Stomach (tissue), 9 donors: ENCODE measurements around the gene CCDC3. TPM values are rescaled to one million over a fixed set of nuclear protein-coding genes. Genes with fewer than 3 reads are reported as not detected.
A peak's percentile ranks its signal among the peaks of the same experiment; 100 is the strongest.

Experiments
- DNase-seq, 2 donors: peaks; one replicate each; pipeline versions ENCODE4 v3.0.0 to v3.0.0-alpha.2; 2013 to 2019
- H3K27ac ChIP-seq, 5 donors: fragments of 200-600 bp in 4 of 5; sonication (generic) in 4 of 5; one replicate each; pipeline ENCODE4 v1.5.1; 2013 to 2019; ENCODE audit warnings: mild to moderate bottlenecking in 1 of 5, moderate library complexity in 1 of 5
- H3K27me3 ChIP-seq, 3 donors: fragments of 200-600 bp; sonication (generic); one replicate each; pipeline ENCODE4 v1.5.1; 2017 to 2019; ENCODE audit warnings: mixed run types in 1 of 3
- H3K36me3 ChIP-seq, 4 donors: fragments of 200-600 bp; sonication (generic); 1 replicate in 3 of 4; 2 replicates in 1 of 4; pipeline ENCODE4 v1.5.1; 2016 to 2019
- H3K4me1 ChIP-seq, 4 donors: fragments of 200-600 bp; sonication (generic); one replicate each; pipeline ENCODE4 v1.5.1; 2016 to 2019
- H3K4me3 ChIP-seq, 4 donors: fragments of 200-600 bp; sonication (generic) in 3 of 4; one replicate each; pipeline ENCODE4 v1.5.1; 2016 to 2019; ENCODE audit warnings: mild to moderate bottlenecking in 1 of 4
- H3K9me3 ChIP-seq, 4 donors: fragments of 200-600 bp; sonication (generic); one replicate each; pipeline ENCODE4 v1.5.1; 2016 to 2019
- EP300 ChIP-seq: sonication (generic); formaldehyde crosslinking; IDR thresholded peaks from one replicate; pipeline ENCODE4 v1.6.1; 2017; ENCODE audit warnings: antibody characterized with exemption
- POLR2A ChIP-seq, 4 donors: fragments of 450-650 bp; IDR thresholded peaks; one replicate each; pipeline ENCODE4 v1.6.1; 2016; ENCODE audit warnings: antibody characterized with exemption in 4 of 4, control low read depth in 2 of 4, mild to moderate bottlenecking in 1 of 4, moderate library complexity in 1 of 4
- POLR2AphosphoS5 ChIP-seq, 3 donors: sonication (generic); formaldehyde crosslinking; IDR thresholded peaks; one replicate each; pipeline ENCODE4 v1.6.1; 2016; ENCODE audit warnings: antibody characterized with exemption in 3 of 3
- WGBS, 5 donors: extraction: QIAGEN DNeasy Blood & Tissue Kit in 3 of 5; methylation state at CpG; one replicate each; pipeline versions ENCODE4 v1.1.5 to v1.1.7; 2013 to 2018; 5-methylcytosine and 5-hydroxymethylcytosine counted together
- intact Hi-C: fragments of 100-400 bp; cut with DNase I; formaldehyde crosslinking; loops from one replicate; pipeline ENCODE4 v1.15.1; 2023; ENCODE audit warnings: low total_unique reads
- polyA plus RNA-seq, 3 donors: library from polyadenylated mRNA; stranded (reverse); fragments of 200-250 nt; gene quantifications; one replicate each; pipeline ENCODE4 v1.2.3, GENCODE V29; 2013
- total RNA-seq, 5 donors: library from RNA; depleted of rRNA; stranded (reverse); fragments of >200 nt; gene quantifications; one replicate each; pipeline versions ENCODE4 v1.1.0 to v1.2.3, GENCODE V29; 2014 to 2016
- TF ChIP-seq, protein P1 (sequence below), 7 experiments: fragments of 450-650 bp in 4 of 7; fragments of 200-600 bp in 3 of 7; sonication (generic) in 3 of 7; IDR thresholded peaks; one replicate each; pipeline ENCODE4 v1.5.1; 2016 to 2019; ENCODE audit warnings: antibody characterized with exemption in 7 of 7, control low read depth in 2 of 7, mild to moderate bottlenecking in 1 of 7
- donor health status: healthy with polysubstance abuse.
- donor health status: Bipolar disorder and iron deficiency.
- donor health status: healthy.

Gene CCDC3
- total and polyA plus RNA-seq, 8 donors: 1.8 to 11.0 (median 4.8) TPM; not detected in 1

DNA sequence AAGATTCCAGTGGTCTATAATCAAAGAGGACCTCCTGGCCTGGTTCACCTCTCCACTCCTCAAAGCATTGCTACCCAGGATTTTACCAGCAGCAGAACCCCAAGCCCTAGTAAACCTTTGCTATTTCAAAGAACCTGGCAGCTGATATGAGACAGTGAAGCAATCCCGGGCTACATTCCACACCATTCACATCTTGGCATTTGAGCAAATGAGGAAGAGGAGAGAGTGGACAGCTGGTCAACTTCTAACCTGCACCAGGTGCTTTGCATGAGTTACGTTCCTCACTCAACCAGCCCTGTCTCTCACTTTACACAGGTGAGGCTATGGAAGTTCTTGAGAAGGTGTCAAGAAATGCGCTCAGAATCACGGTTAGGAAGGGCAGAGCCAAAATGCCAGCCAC, 1.1 kb downstream of the CCDC3 start:
- TF ChIP-seq, protein P1, sequence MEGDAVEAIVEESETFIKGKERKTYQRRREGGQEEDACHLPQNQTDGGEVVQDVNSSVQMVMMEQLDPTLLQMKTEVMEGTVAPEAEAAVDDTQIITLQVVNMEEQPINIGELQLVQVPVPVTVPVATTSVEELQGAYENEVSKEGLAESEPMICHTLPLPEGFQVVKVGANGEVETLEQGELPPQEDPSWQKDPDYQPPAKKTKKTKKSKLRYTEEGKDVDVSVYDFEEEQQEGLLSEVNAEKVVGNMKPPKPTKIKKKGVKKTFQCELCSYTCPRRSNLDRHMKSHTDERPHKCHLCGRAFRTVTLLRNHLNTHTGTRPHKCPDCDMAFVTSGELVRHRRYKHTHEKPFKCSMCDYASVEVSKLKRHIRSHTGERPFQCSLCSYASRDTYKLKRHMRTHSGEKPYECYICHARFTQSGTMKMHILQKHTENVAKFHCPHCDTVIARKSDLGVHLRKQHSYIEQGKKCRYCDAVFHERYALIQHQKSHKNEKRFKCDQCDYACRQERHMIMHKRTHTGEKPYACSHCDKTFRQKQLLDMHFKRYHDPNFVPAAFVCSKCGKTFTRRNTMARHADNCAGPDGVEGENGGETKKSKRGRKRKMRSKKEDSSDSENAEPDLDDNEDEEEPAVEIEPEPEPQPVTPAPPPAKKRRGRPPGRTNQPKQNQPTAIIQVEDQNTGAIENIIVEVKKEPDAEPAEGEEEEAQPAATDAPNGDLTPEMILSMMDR (IDR thresholded peaks at IDR 0.05): no peak
- no peak for TF ChIP-seq EP300
- TF ChIP-seq POLR2AphosphoS5 (IDR thresholded peaks at IDR 0.05): no peak
- Histone ChIP-seq H3K27ac (peak overlapping the region in 1 of 5 donors; percentile 26), H3K4me3 (peak overlapping the region; percentile 42 to 50 (median 46)), H3K9me3 (no peaks in the 10 kb centered on the region), H3K4me1 (peaks cover 0 to 14% (median 10%) of the 10 kb centered on the region in 4 donors), H3K27me3 (peaks cover 0 to 51% (median 20%) of the 10 kb centered on the region in 3 donors), H3K36me3 (no peaks in the 10 kb centered on the region)
- WGBS, 5 donors: 55 to 78% (median 74%) methylated on average over 4 of the region's 4 CpGs
- intact Hi-C loops: no loop called here
- no peak for DNase-seq

DNA sequence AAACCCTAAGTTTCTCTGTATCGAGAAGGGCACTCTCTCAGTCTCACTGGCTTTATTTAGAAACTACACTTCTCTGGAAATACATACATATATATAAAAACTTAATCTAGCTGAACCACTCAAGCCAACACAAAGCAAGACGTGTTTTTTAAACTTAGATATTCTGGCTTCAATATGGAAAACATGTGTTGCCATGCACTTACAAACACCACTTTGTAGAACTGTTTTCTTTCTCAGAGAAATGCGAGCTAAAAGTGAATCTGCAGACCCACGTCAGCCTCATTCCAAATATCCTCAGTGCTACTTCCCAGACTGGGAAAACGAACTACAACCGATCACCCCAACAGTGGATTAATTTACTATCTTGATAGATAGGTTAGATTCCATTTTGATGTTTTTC, 1.7 kb downstream of the CCDC3 start:
- intact Hi-C loops: no loop called here
- H3K27me3 ChIP-seq: peaks cover 0 to 51% (median 20%) of the 10 kb centered on the region in 3 donors
- peak overlapping the region in 1 of 4 donors; percentile 47 for H3K4me3 ChIP-seq
- DNase-seq: no peak
- WGBS, 5 donors: 59 to 79% (median 78%) methylated on average over 6 of the region's 6 CpGs
- TF ChIP-seq POLR2AphosphoS5 (IDR thresholded peaks at IDR 0.05): no peak
- TF ChIP-seq, protein P1 (IDR thresholded peaks at IDR 0.05): no peak
- no peak for TF ChIP-seq EP300
- TF ChIP-seq POLR2A (IDR thresholded peaks at IDR 0.05): no peak
- H3K27ac ChIP-seq: no peak overlapping the region
- H3K4me1 ChIP-seq: peaks cover 0 to 14% (median 10%) of the 10 kb centered on the region in 4 donors
- H3K9me3 ChIP-seq: no peaks in the 10 kb centered on the region
- no peaks in the 10 kb centered on the region for H3K36me3 ChIP-seq

GRCh38 chr10:12995425-12995861, 6.1 kb downstream of the CCDC3 start:
- no peak overlapping the region for H3K27ac ChIP-seq
- no peak for TF ChIP-seq POLR2A (IDR thresholded peaks at IDR 0.05)
- no peak for TF ChIP-seq POLR2AphosphoS5 (IDR thresholded peaks at IDR 0.05)
- TF ChIP-seq, protein P1 (IDR thresholded peaks at IDR 0.05): no peak
- no peak for TF ChIP-seq EP300
- H3K9me3 ChIP-seq: no peaks in the 10 kb centered on the region
- no peak for DNase-seq
- 54 to 64% (median 62%) methylated on average over 8 of the region's 8 CpGs for WGBS, 5 donors
- no peaks in the 10 kb centered on the region for H3K36me3 ChIP-seq
- no peak overlapping the region for H3K4me3 ChIP-seq
- no peaks in the 10 kb centered on the region for H3K4me1 ChIP-seq
- intact Hi-C loops: no loop called here
- peaks cover 0 to 11% (median 0%) of the 10 kb centered on the region in 3 donors for H3K27me3 ChIP-seq

DNA sequence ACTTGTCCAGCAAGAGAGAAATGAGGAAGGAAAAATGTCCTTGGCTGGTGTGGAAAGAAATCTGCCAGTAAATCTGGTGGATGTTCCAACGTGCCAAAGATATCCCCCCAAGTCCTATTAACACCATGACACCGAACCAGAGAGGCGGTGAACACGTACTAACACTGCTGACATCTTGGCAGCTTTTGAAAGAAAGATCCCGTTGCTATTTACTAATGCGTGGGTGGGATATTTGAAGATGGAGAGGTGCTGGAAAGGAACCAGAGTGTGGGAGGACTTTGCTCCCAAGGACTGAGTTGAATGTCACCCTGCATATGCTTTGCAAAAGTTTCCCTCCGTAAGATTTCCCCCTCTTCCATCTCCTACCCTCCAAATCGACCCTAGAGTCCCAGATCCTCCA, 7.9 kb downstream of the CCDC3 start:
- no peaks in the 10 kb centered on the region for H3K36me3 ChIP-seq
- no peaks in the 10 kb centered on the region for H3K9me3 ChIP-seq
- no peaks in the 10 kb centered on the region for H3K4me1 ChIP-seq
- no peaks in the 10 kb centered on the region for H3K27me3 ChIP-seq
- WGBS, 5 donors: 20 to 29% (median 23%) methylated on average over 8 of the region's 8 CpGs
- intact Hi-C loops: no loop called here
- H3K27ac ChIP-seq: no peak overlapping the region
- H3K4me3 ChIP-seq: no peak overlapping the region
- TF ChIP-seq EP300: no peak
- TF ChIP-seq POLR2AphosphoS5 (IDR thresholded peaks at IDR 0.05): peak in 1 of 3 donors; percentile 9
- no peak for TF ChIP-seq POLR2A (IDR thresholded peaks at IDR 0.05)
- TF ChIP-seq, protein P1 (IDR thresholded peaks at IDR 0.05): no peak
- DNase-seq: peak in 1 of 2 donors; percentile 61
